ENCODE measurements around the gene MFGE8. TPM values are rescaled to one million over a fixed set of nuclear protein-coding genes. Genes with fewer than 3 reads are reported as not detected.

MFGE8 gene
- total RNA-seq, 1 experiment from 2014 or later, result 35.5 TPM

DNA sequence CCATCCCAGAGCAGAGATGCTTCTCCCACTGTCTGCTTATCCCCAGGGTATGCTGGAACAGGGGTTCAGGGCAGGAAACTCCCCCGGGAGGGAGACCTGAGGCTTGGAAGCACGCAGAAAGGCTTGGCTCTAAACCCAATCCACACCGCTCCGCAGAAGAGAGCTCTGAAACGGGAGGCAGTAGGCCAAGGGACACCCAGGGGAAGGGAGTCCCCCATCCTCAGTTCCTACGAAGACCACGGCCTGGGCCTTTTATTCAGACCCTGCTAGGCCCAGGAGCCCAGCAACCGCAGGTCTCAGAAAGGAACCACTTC, 16.1 kb downstream of the MFGE8 start:
- H3K36me3 Mint-ChIP-seq (ENCODE audit: insufficient read depth, unreplicated experiment), result peaks cover 7% of the 10 kb centered on the region
- H3K4me3 Mint-ChIP-seq (ENCODE audit: low read depth, unreplicated experiment), result no peak overlapping the region
- BruUV-seq (replicated peaks), result no TSS peak
- H3K9me3 Mint-ChIP-seq (ENCODE audit: low read depth, unreplicated experiment), result no peaks in the 10 kb centered on the region
- no peak overlapping the region for H3K27ac Mint-ChIP-seq (ENCODE audit: unreplicated experiment)
- intact Hi-C loops (cut with micrococcal nuclease; ENCODE audit: unreplicated experiment), result loop anchor here (5.0 kb wide), 1 partner anchor 240 kb away; no protein-coding TSS in a partner anchor
- H3K27me3 Mint-ChIP-seq (ENCODE audit: unreplicated experiment), result peaks cover 12% of the 10 kb centered on the region
- TF ChIP-seq, protein P1, sequence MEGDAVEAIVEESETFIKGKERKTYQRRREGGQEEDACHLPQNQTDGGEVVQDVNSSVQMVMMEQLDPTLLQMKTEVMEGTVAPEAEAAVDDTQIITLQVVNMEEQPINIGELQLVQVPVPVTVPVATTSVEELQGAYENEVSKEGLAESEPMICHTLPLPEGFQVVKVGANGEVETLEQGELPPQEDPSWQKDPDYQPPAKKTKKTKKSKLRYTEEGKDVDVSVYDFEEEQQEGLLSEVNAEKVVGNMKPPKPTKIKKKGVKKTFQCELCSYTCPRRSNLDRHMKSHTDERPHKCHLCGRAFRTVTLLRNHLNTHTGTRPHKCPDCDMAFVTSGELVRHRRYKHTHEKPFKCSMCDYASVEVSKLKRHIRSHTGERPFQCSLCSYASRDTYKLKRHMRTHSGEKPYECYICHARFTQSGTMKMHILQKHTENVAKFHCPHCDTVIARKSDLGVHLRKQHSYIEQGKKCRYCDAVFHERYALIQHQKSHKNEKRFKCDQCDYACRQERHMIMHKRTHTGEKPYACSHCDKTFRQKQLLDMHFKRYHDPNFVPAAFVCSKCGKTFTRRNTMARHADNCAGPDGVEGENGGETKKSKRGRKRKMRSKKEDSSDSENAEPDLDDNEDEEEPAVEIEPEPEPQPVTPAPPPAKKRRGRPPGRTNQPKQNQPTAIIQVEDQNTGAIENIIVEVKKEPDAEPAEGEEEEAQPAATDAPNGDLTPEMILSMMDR (IDR thresholded peaks at IDR 0.05; ENCODE audit: unreplicated experiment), result no peak
- CTCF ChIA-PET, result interaction anchor here (0.5 to 1.0 kb wide), 2 partner anchors 18 to 166 kb away, joined by 3 read pairs; no protein-coding TSS in a partner anchor
- no peak for DNase-seq
- peaks cover 29% of the 10 kb centered on the region for H3K4me1 Mint-ChIP-seq (ENCODE audit: low read depth, unreplicated experiment)

DNA sequence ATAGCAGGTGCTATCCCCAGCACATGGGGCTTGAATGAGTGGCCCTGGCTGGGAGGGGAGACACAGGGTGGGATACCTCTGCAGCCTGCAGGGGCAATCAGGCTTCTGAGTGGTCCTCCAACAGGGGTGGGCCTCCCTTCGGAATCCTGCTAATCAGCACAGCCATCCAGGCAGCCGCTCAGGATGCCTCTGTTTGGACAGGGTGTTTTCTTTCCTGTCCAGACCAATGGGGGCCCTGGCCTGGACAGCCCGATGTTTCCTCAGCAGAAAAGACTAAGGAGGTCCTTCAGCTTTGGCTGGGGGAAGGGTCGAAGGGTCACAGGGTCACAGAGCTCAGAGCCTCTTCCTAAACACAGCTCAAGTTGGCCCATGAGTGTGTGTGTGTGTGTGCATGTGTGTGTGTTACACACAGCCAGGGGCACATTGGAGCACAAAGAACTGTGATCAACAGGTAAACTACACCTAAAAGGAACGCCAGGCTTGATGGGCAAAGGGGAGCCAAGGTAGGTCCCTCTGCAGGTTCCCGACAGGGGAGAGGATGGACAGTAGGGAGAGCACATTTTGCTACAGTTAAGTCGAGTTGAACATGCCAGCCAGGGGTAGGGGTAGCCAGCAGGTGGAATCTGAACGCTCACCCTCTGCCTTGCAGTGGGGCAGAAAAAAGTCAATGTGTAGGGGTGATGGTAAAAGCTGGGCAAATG, 16.7 kb downstream of the MFGE8 start:
- Mint-ChIP-seq H3K27ac (ENCODE audit: unreplicated experiment) (no peak overlapping the region), H3K4me3 (ENCODE audit: low read depth, unreplicated experiment) (no peak overlapping the region), H3K36me3 (ENCODE audit: insufficient read depth, unreplicated experiment) (peaks cover 7% of the 10 kb centered on the region), H3K9me3 (ENCODE audit: low read depth, unreplicated experiment) (no peaks in the 10 kb centered on the region), H3K4me1 (ENCODE audit: low read depth, unreplicated experiment) (peaks cover 29% of the 10 kb centered on the region), H3K27me3 (ENCODE audit: unreplicated experiment) (peaks cover 12% of the 10 kb centered on the region)
- TF ChIP-seq, protein P1 (IDR thresholded peaks at IDR 0.05; ENCODE audit: unreplicated experiment), result no peak
- intact Hi-C loops (cut with micrococcal nuclease; ENCODE audit: unreplicated experiment), result loop anchor here (5.0 kb wide), 1 partner anchor 239 kb away; no protein-coding TSS in a partner anchor
- BruUV-seq (replicated peaks), result no TSS peak
- CTCF ChIA-PET, result interaction anchor here (0.5 to 1.0 kb wide), 2 partner anchors 18 to 167 kb away, joined by 3 read pairs; no protein-coding TSS in a partner anchor
- no peak for DNase-seq

DNA sequence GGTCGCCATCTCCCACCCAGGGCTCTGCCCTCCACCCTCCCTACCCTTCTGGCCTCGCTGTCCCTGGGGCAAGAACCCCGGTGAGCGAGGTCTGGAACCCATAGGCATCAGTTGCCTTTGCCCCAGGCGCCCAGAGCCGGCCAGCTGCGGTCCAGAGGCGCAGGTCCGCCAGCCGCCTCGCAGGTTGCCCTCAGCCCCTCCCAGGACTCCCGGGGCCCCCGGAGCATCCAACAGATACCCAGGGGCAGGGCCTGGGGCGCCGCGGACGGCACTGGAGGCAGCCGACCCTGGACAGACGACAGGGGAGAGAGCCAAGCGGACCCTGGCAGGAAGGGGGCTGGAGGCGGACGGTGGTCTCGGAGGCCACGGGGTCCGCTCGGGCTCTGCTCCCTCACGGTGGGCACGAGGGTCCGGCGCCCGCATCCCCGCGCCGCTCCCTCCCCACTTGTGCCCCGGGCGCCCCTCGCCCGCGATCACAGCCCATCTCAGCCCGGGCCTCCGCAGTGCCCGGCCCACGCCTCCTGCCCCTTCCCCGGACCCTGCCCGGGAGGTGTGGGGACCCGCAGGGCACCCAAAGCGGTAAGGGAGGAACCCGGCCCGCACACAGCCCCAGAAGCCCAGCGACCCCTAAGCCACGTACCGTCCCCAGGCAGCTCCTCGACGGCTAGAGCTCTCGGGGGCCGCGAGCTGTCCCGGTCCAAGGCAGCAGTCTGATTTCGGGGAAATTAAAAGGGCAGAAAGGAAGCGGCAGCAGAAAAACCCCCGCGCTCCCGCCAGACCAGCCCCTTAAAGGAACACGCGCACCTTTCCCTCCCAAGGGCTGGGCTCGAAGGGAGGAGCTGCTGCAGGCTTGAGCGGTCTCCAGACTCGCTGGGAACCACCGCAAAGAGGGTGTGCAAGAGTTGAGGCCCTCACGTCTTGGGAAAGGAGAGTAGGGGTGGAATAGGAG, 18.1 kb downstream of the MFGE8 start, which contains the start of gene HAPLN3:
HAPLN3 (minus strand) TSS at position 726 of the 949 bp plus-strand sequence. CDS start 8,246 bp downstream, outside the sequence.
- intact Hi-C loops (cut with micrococcal nuclease; ENCODE audit: unreplicated experiment), result loop anchor here (1.0 to 5.0 kb wide), 4 partner anchors 122 to 348 kb away; partner anchors contain the start of gene FANCI
- peaks cover 7% of the 10 kb centered on the region for H3K36me3 Mint-ChIP-seq (ENCODE audit: insufficient read depth, unreplicated experiment)
- H3K27ac Mint-ChIP-seq (ENCODE audit: unreplicated experiment), result no peak within 1 kb of the TSS
- DNase-seq, result peak; percentile 59
- peaks cover 16% of the 10 kb centered on the region for H3K4me1 Mint-ChIP-seq (ENCODE audit: low read depth, unreplicated experiment)
- BruUV-seq (replicated peaks), result no TSS peak
- CTCF ChIA-PET, result interaction anchor here (0.6 to 1.6 kb wide), 2 partner anchors 10 kb away, joined by 3 to 7 read pairs; no protein-coding TSS in a partner anchor
- H3K9me3 Mint-ChIP-seq (ENCODE audit: low read depth, unreplicated experiment), result no peaks in the 10 kb centered on the region
- peak within 1 kb of the TSS; percentile 52 for H3K4me3 Mint-ChIP-seq (ENCODE audit: low read depth, unreplicated experiment)
- H3K27me3 Mint-ChIP-seq (ENCODE audit: unreplicated experiment), result peaks cover 12% of the 10 kb centered on the region
- TF ChIP-seq, protein P1 (IDR thresholded peaks at IDR 0.05; ENCODE audit: unreplicated experiment), result no peak

DNA sequence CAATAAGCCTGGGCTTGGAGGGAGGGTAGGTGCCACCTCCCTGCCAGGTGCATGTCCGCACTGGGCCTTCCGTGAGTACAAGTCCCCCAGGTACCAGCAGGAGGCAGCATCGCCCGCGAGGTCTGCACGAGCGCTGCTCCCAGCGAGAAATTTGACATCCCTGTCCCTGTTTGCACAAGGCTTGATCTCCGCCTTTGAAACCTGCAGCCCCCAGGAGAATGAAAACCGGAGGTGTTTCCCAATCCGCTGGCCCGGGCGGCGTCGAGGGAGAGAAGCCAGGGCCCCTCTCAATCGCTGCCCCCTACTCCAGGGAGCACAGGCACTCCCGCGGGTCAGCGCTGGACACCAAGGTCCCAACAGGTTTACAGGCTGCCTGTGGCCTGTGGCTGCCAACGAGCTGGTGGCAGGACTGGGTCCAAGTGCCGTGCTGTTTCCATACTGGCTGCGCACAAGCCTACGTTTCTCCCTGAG, 18.8 kb downstream of the MFGE8 start:
- intact Hi-C loops (cut with micrococcal nuclease; ENCODE audit: unreplicated experiment), result loop anchor here (1.0 to 5.0 kb wide), 3 partner anchors 122 to 349 kb away; partner anchors contain the start of gene FANCI
- H3K27me3 Mint-ChIP-seq (ENCODE audit: unreplicated experiment), result peaks cover 12% of the 10 kb centered on the region
- CTCF ChIA-PET, result interaction anchor here (0.6 to 1.6 kb wide), 2 partner anchors 9 to 11 kb away, joined by 3 to 7 read pairs; no protein-coding TSS in a partner anchor
- H3K9me3 Mint-ChIP-seq (ENCODE audit: low read depth, unreplicated experiment), result no peaks in the 10 kb centered on the region
- BruUV-seq (replicated peaks), result TSS peak; percentile 26
- TF ChIP-seq, protein P1 (IDR thresholded peaks at IDR 0.05; ENCODE audit: unreplicated experiment), result peak; percentile 74
- peak; percentile 94 for DNase-seq
- H3K36me3 Mint-ChIP-seq (ENCODE audit: insufficient read depth, unreplicated experiment), result peaks cover 7% of the 10 kb centered on the region
- H3K4me3 Mint-ChIP-seq (ENCODE audit: low read depth, unreplicated experiment), result peak overlapping the region; percentile 52
- no peak overlapping the region for H3K27ac Mint-ChIP-seq (ENCODE audit: unreplicated experiment)
- H3K4me1 Mint-ChIP-seq (ENCODE audit: low read depth, unreplicated experiment), result peaks cover 16% of the 10 kb centered on the region
